ENCODE results near the gene FBRSL1. TPM values are rescaled to one million over a fixed set of nuclear protein-coding genes. Genes with fewer than 3 reads are reported as not detected.

The FBRSL1 gene
- total RNA-seq, 4 donors from 2014 or later: 5.9 to 34.3 (median 23.4) TPM

- Histone ChIP-seq H3K27ac (no peak overlapping the region), H3K36me3 (peaks cover 0 to 20% (median 0%) of the 10 kb centered on the region in 3 donors), H3K4me1 (no peaks in the 10 kb centered on the region), H3K4me3 (no peak overlapping the region), H3K9me3 (no peaks in the 10 kb centered on the region), H3K27me3 (no peaks in the 10 kb centered on the region)
- DNase-seq: no peak
- WGBS, 2 donors: 90 to 100% methylated on average over 2 to 5 of the region's 6 CpGs
- intact Hi-C loops (cut with DNase I): no loop called here
- no peak for TF ChIP-seq POLR2A (IDR thresholded peaks at IDR 0.05)
- no peak for TF ChIP-seq CTCF (IDR thresholded peaks at IDR 0.05)
Measured at GRCh38 chr12:132533584-132533958, 43.6 kb downstream of the FBRSL1 start.

GRCh38 chr12:132534076-132534475, 44.1 kb downstream of the FBRSL1 start:
- Histone ChIP-seq H3K9me3 (no peaks in the 10 kb centered on the region), H3K27me3 (no peaks in the 10 kb centered on the region), H3K4me3 (no peak overlapping the region), H3K4me1 (no peaks in the 10 kb centered on the region), H3K27ac (no peak overlapping the region), H3K36me3 (peaks cover 0 to 17% (median 0%) of the 10 kb centered on the region in 3 donors)
- 97 to 99% methylated on average over 12 to 13 of the region's 13 CpGs for WGBS, 2 donors
- TF ChIP-seq POLR2A (IDR thresholded peaks at IDR 0.05): no peak
- TF ChIP-seq CTCF (IDR thresholded peaks at IDR 0.05): no peak
- no peak for DNase-seq
- intact Hi-C loops (cut with DNase I): no loop called here

- Histone ChIP-seq H3K36me3 (peaks cover 0 to 14% (median 0%) of the 10 kb centered on the region in 3 donors), H3K27ac (no peak overlapping the region), H3K9me3 (no peaks in the 10 kb centered on the region), H3K4me3 (no peak overlapping the region), H3K27me3 (no peaks in the 10 kb centered on the region), H3K4me1 (no peaks in the 10 kb centered on the region)
- TF ChIP-seq POLR2A (IDR thresholded peaks at IDR 0.05): no peak
- no peak for TF ChIP-seq CTCF (IDR thresholded peaks at IDR 0.05)
- intact Hi-C loops (cut with DNase I): no loop called here
- WGBS, 2 donors: 92 to 95% methylated on average over 10 to 12 of the region's 13 CpGs
- no peak for DNase-seq
Measured at GRCh38 chr12:132535019-132535418, 45.1 kb downstream of the FBRSL1 start.

DNA sequence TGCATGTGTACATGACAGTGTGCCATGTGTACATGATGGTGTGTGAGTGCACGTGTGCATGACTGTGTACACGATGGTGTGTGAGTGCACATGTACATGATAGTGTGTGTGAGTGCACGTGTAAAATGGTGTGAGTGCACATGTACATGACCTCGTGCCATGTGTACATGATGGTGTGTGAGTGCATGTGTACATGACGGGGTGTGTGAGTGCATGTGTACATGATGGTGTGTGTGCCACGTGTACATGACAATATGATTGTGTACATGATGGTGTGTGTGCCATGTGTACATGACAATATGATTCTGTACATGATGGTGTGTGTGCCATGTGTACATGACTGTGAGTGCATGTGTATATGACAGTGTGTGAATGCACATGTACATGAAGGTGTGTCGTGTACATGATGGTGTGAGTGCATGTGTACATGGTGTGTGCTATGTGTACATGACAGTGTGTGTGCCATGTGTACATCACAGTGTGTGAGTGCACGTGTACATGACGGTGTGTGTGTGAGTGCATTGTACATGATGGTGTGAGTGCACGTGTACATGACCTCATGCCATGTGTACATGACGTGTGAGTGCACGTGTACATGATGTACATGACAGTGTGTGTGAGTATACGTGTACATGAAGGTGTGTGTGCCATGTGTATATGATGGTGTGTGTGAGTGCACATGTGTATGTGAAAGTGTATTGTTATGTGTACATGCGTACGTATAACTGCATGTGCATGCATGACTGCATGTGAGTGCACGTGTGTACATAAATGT, 46.3 kb downstream of the FBRSL1 start:
- intact Hi-C loops (cut with DNase I): no loop called here
- Histone ChIP-seq H3K4me1 (no peaks in the 10 kb centered on the region), H3K27ac (no peak overlapping the region), H3K27me3 (no peaks in the 10 kb centered on the region), H3K9me3 (no peaks in the 10 kb centered on the region), H3K36me3 (peaks cover 0 to 14% (median 0%) of the 10 kb centered on the region in 3 donors), H3K4me3 (no peak overlapping the region)
- WGBS, 2 donors: 96 to 99% methylated on average over 16 of the region's 16 CpGs
- TF ChIP-seq POLR2A (IDR thresholded peaks at IDR 0.05): no peak
- no peak for TF ChIP-seq CTCF (IDR thresholded peaks at IDR 0.05)
- DNase-seq: no peak

DNA sequence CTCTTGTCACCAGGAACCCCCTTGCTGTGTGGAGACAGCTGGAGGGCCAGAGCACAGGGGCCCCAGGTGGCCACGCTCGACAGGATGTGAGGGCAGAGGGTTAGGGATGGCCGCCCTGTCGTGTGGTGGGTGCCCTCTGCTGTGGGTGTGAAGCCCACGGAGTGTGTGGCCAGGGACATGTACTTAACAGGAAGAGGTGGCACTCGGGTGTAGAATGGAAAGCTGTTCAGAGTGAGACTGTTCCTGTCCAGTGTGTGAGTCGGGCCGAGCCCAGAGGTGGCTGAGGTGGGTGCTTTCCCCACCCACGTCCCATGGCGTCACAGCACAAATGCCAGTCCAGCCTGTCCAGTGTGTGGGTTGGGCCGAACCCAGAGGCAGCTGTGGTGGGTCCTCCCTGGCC, 47.1 kb downstream of the FBRSL1 start:
- peaks cover 0 to 8% (median 0%) of the 10 kb centered on the region in 3 donors for H3K36me3 ChIP-seq
- TF ChIP-seq POLR2A (IDR thresholded peaks at IDR 0.05): no peak
- no peak for TF ChIP-seq CTCF (IDR thresholded peaks at IDR 0.05)
- H3K9me3 ChIP-seq: no peaks in the 10 kb centered on the region
- intact Hi-C loops (cut with DNase I): no loop called here
- WGBS, 2 donors: 60 to 74% methylated on average over 1 to 10 of the region's 11 CpGs
- no peaks in the 10 kb centered on the region for H3K4me1 ChIP-seq
- H3K4me3 ChIP-seq: no peak overlapping the region
- H3K27me3 ChIP-seq: no peaks in the 10 kb centered on the region
- H3K27ac ChIP-seq: no peak overlapping the region
- no peak for DNase-seq
